A549 (cell line): Measurements from ENCODE around the gene TRIM39. TPM values are rescaled to one million over a fixed set of nuclear protein-coding genes. Genes with fewer than 3 reads are reported as not detected.
A peak's percentile ranks its signal among the peaks of the same experiment; 100 is the strongest.

ENCODE experiments used
- ATAC-seq, 2 experiments: fragments of 200-7000 bp in 1 of 2; fragments of >200 bp in 1 of 2; cut with Nextera tagmentation in 1 of 2; cut with Tn5 transposase in 1 of 2; 3 replicates each; pipeline versions ENCODE4 v1.8.0 to v1.9.1; 2018 to 2020; ENCODE audit warnings: mild to moderate bottlenecking in 1 of 2, moderate library complexity in 1 of 2
- CTCF ChIA-PET: fragments of 300-600 bp; sonication (Branson Sonifier 250); formaldehyde crosslinking; extraction: SDS; loops from one replicate; lab custom pipeline; 2021; ENCODE audit warnings: antibody characterized with exemption, inconsistent platforms; lab: Yijun Ruan, JAX
- POLR2A ChIA-PET: fragments of 350-600 bp; formaldehyde crosslinking; extraction: SDS; loops from one replicate; lab custom pipeline; 2021; ENCODE audit warnings: antibody characterized with exemption, inconsistent platforms; lab: Yijun Ruan, JAX
- DNase-seq, 2 experiments: peaks; one replicate each; pipeline versions ENCODE4 v3.0.0 to v3.0.0-alpha.2; 2011 to 2016; ENCODE audit warnings: low read depth in 1 of 2, low spot score in 1 of 2
- FAIRE-seq: peaks from 2 replicates; lab custom pipeline; 2011; peaks lifted over from hg19 to GRCh38; lab: Jason Lieb, UNC
- H3K27ac ChIP-seq, 2 experiments: fragments of >200 bp; sonication (Bioruptor Twin); formaldehyde crosslinking; 3 replicates each; pipeline ENCODE4 v1.5.1; 2016 to 2017
- H3K4me1 ChIP-seq: fragments of >200 bp; sonication (Bioruptor Twin); formaldehyde crosslinking; 3 replicates; pipeline ENCODE4 v1.6.1; 2016
- H3K4me2 ChIP-seq: fragments of >200 bp; sonication (Bioruptor Twin); formaldehyde crosslinking; 3 replicates; pipeline ENCODE4 v1.6.1; 2016
- H3K4me3 ChIP-seq: fragments of >200 bp; sonication (Bioruptor Twin); formaldehyde crosslinking; 3 replicates; pipeline ENCODE4 v1.5.1; 2016
- H3K9me3 ChIP-seq: fragments of >200 bp; sonication (Bioruptor Twin); formaldehyde crosslinking; 3 replicates; pipeline ENCODE4 v1.6.1; 2016
- BCL3 ChIP-seq: fragments of >200 bp; sonication (Bioruptor Twin); formaldehyde crosslinking; IDR thresholded peaks from 3 replicates; pipeline ENCODE4 v1.6.1; 2016
- BHLHE40 ChIP-seq: IDR thresholded peaks from 2 replicates; pipeline ENCODE4 v1.6.1; 2012; ENCODE audit warnings: low read depth, low read length, inconsistent platforms
- CEBPB ChIP-seq, 2 experiments: fragments of >200 bp in 1 of 2; sonication (Bioruptor Twin) in 1 of 2; formaldehyde crosslinking in 1 of 2; IDR thresholded peaks; 2 replicates each; pipeline ENCODE4 v1.6.1; 2012 to 2016
- CHD2 ChIP-seq: fragments of 150-350 bp; IDR thresholded peaks from 2 replicates; pipeline ENCODE4 v1.6.1; 2014; ENCODE audit warnings: low read length; ENCODE audit not compliant: partially characterized antibody
- CTCF ChIP-seq: fragments of >200 bp; sonication (Bioruptor Twin); formaldehyde crosslinking; IDR thresholded peaks from 3 replicates; pipeline ENCODE4 v1.5.1; 2016
- E2F6 ChIP-seq: IDR thresholded peaks from 2 replicates; pipeline ENCODE4 v1.6.1; 2012; ENCODE audit warnings: low read depth, borderline replicate concordance
- EHMT2 ChIP-seq: fragments of 200-600 bp; sonication (generic); IDR thresholded peaks from 2 replicates; pipeline ENCODE4 v1.6.1; 2016; ENCODE audit warnings: antibody characterized with exemption, low read depth, mild to moderate bottlenecking, moderate library complexity
- EP300 ChIP-seq, 2 experiments: fragments of >200 bp; sonication (Bioruptor Twin); formaldehyde crosslinking; IDR thresholded peaks; 2 replicates in 1 of 2; 3 replicates in 1 of 2; pipeline ENCODE4 v1.6.1; 2016 to 2017
- ESRRA ChIP-seq: fragments of 150-350 bp; IDR thresholded peaks from 2 replicates; pipeline ENCODE4 v1.6.1; 2014; ENCODE audit warnings: mild to moderate bottlenecking, low read length, borderline replicate concordance
- FOXS1 ChIP-seq: fragments of 250-450 bp; sonication (Bioruptor Pico); IDR thresholded peaks from 2 replicates; pipeline ENCODE4 v1.5.0; 2020; ENCODE audit warnings: mild to moderate bottlenecking, moderate library complexity
- HDAC2 ChIP-seq: fragments of 200-600 bp; sonication (generic); IDR thresholded peaks from 2 replicates; pipeline ENCODE4 v1.6.1; 2016
- JUNB ChIP-seq: fragments of >200 bp; sonication (Bioruptor Twin); formaldehyde crosslinking; IDR thresholded peaks from 2 replicates; pipeline ENCODE4 v1.6.1; 2016
- NFE2L2 ChIP-seq: fragments of 150-350 bp; conservative IDR thresholded peaks from 2 replicates; pipeline ENCODE4 v1.6.1; 2014; ENCODE audit warnings: low read length
- PBX3 ChIP-seq: IDR thresholded peaks from 2 replicates; pipeline ENCODE4 v1.6.1; 2012
- PHF8 ChIP-seq: fragments of 200-600 bp; sonication (generic); IDR thresholded peaks from 2 replicates; pipeline ENCODE4 v1.6.1; 2016; ENCODE audit warnings: low read depth, mild to moderate bottlenecking, antibody characterized with exemption, moderate library complexity, borderline replicate concordance
- POLR2AphosphoS2 ChIP-seq: conservative IDR thresholded peaks from 2 replicates; pipeline ENCODE4 v1.6.1; 2012; ENCODE audit warnings: low read length, improper control_type of control experiment, inconsistent platforms
- RAD21 ChIP-seq, 2 experiments: fragments of >200 bp in 1 of 2; sonication (Bioruptor Twin) in 1 of 2; formaldehyde crosslinking in 1 of 2; IDR thresholded peaks in 1 of 2; conservative IDR thresholded peaks in 1 of 2; 2 replicates in 1 of 2; 3 replicates in 1 of 2; pipeline ENCODE4 v1.6.1; 2012 to 2018; ENCODE audit warnings: inconsistent platforms in 1 of 2
- RCOR1 ChIP-seq: fragments of 150-350 bp; IDR thresholded peaks from 2 replicates; pipeline ENCODE4 v1.6.1; 2014; ENCODE audit warnings: antibody characterized with exemption, low read length, low read depth
- REST ChIP-seq: fragments of 200-600 bp; sonication (generic); IDR thresholded peaks from 2 replicates; pipeline ENCODE4 v1.6.1; 2016; ENCODE audit warnings: antibody characterized with exemption, mild to moderate bottlenecking, moderate library complexity
- SREBF2 ChIP-seq: fragments of 450-650 bp; IDR thresholded peaks from 2 replicates; pipeline ENCODE4 v1.6.1; 2014; ENCODE audit warnings: mild to moderate bottlenecking, moderate library complexity
- TP53 ChIP-seq: fragments of 250-450 bp; sonication (Bioruptor Pico); IDR thresholded peaks from 2 replicates; pipeline ENCODE4 v1.5.0; 2021; ENCODE audit warnings: mild to moderate bottlenecking, moderate library complexity
- ZC3H11A ChIP-seq: fragments of 450-650 bp; IDR thresholded peaks from 2 replicates; pipeline ENCODE4 v1.6.1; 2014; ENCODE audit warnings: antibody characterized with exemption, mild to moderate bottlenecking
- ZFP36 ChIP-seq: fragments of 450-650 bp; IDR thresholded peaks from 2 replicates; pipeline ENCODE4 v1.6.1; 2014; ENCODE audit warnings: borderline replicate concordance; ENCODE audit not compliant: partially characterized antibody
- ZSCAN20 ChIP-seq: fragments of 250-450 bp; sonication (Bioruptor Pico); IDR thresholded peaks from 2 replicates; pipeline ENCODE4 v1.8.0; 2022; ENCODE audit warnings: mild to moderate bottlenecking, moderate library complexity
- WGBS: methylation state at CpG from one replicate; pipeline ENCODE4 v1.1.6; 2017; ENCODE audit errors: missing lambda C conversion rate; 5-methylcytosine and 5-hydroxymethylcytosine counted together
- polyA plus RNA-seq, 4 experiments: library from polyadenylated mRNA; depleted of rRNA in 3 of 4; stranded (reverse); fragments of >200 nt; fragmentation: RNase III in 1 of 4; extraction: RNeasy Plus Mini Kit Qiagen cat#74134 plus additional on column Dnase treatment in 1 of 4; gene quantifications; 2 replicates in 3 of 4; 3 replicates in 1 of 4; pipeline ENCODE4 v1.2.3, GENCODE V29; 2011 to 2017

TRIM39 gene
- polyA plus RNA-seq, 2 of the 4 experiments (the other 2 are of a cell fraction) = 7.1 to 8.1 TPM

- TF ChIP-seq CHD2 (no peak), RCOR1 (no peak), ZFP36 (no peak), BCL3 (no peak), HDAC2 (no peak), JUNB (no peak), BHLHE40 (no peak), EP300 (IDR thresholded peaks at IDR 0.05) (no peak)
These were observed 30.9 kb upstream of the TRIM39 start (continued) for GRCh38 chr6:30295837-30296236.

GRCh38 chr6:30304002-30304401, 22.7 kb upstream of the TRIM39 start:
- FAIRE-seq = no peak

GRCh38 chr6:30311101-30311500, 15.6 kb upstream of the TRIM39 start:
- H3K27ac ChIP-seq = no peak overlapping the region
- TF ChIP-seq TP53 (CRISPR knock-in tag) (no peak), REST (peak; percentile 82; the same call in 1 of the 2 replicates)
- no peak for ATAC-seq
- H3K9me3 ChIP-seq = no peaks in the 10 kb centered on the region; the same call in 2 of the 3 replicates
- ChIA-PET POLR2A (no interaction called here), CTCF (no interaction called here)
- 0 out of 3 replicates have a peak, but pooled peaks cover 2% of the 10 kb centered on the region for H3K4me1 ChIP-seq
- no peak overlapping the region for H3K4me2 ChIP-seq
- 97% methylated on average over 3 of the region's 3 CpGs for WGBS
- no peak for FAIRE-seq
- no peak for DNase-seq
- no peak overlapping the region for H3K4me3 ChIP-seq

More at GRCh38 chr6:30304002-30304401, 22.7 kb upstream of the TRIM39 start:
- DNase-seq (no peak), ATAC-seq (no peak)
- TF ChIP-seq TP53 (CRISPR knock-in tag) = no peak
- no peak for TF ChIP-seq ESRRA
- TF ChIP-seq SREBF2 = no peak
- TF ChIP-seq FOXS1 (CRISPR knock-in tag) = no peak
- TF ChIP-seq ZC3H11A = no peak
- TF ChIP-seq NFE2L2 = no peak
- TF ChIP-seq PHF8 = no peak
- no peak for TF ChIP-seq EHMT2
- no peak for TF ChIP-seq ZSCAN20 (CRISPR knock-in tag)
- no peak for TF ChIP-seq PBX3
- no peak for TF ChIP-seq POLR2AphosphoS2
- no peak for TF ChIP-seq CEBPB (IDR thresholded peaks at IDR 0.05)
- no peak for TF ChIP-seq RAD21 (conservative IDR thresholded peaks at IDR 0.05 in 1 of 2, IDR thresholded peaks at IDR 0.05 in 1 of 2)
- TF ChIP-seq CTCF = no peak
- TF ChIP-seq E2F6 = no peak
- no peak overlapping the region for H3K4me2 ChIP-seq
- H3K4me1 ChIP-seq = no peaks in the 10 kb centered on the region
- no peak overlapping the region for H3K4me3 ChIP-seq
- H3K27ac ChIP-seq = no peak overlapping the region
- peaks cover 40% of the 10 kb centered on the region for H3K9me3 ChIP-seq
- ChIA-PET CTCF (interaction anchor here (1.2 to 1.4 kb wide), 2 partner anchors 45 to 81 kb away, joined by 3 read pairs; no protein-coding TSS in a partner anchor), POLR2A (no interaction called here)
- 91% methylated on average over 2 of the region's 2 CpGs for WGBS
